Purkinje cell (primary cell): Measurements from ENCODE around the gene HLA-DQB2. TPM values are rescaled to one million over a fixed set of nuclear protein-coding genes. Genes with fewer than 3 reads are reported as not detected.

ENCODE experiments used
- polyA plus RNA-seq: library from polyadenylated mRNA; unstranded; fragments of >200 nt; fragmentation: Nextera tagmentation; gene quantifications from 2 replicates; pipeline ENCODE4 v1.2.1, GENCODE V29; 2014

HLA-DQB2 gene
- polyA plus RNA-seq: not detected in 2 replicates

DNA sequence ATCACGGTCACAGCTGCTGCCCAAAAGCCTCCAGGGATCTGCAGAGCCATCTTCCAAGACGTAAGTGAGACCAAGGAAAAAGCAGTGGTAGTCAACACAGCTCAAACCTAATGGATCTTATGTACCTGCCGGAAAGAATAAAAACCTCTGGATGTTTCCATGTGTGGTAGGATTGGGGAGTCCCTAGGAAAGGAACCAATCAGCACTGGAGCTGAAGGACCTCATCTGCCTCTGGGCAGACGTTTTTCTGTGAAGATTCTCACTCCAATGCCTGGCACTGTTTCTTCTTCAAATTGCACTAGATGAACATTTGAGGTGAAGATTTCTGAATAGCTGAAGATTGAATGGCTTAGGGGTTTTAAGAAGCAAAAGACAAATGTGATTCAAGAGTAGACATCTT lies at the start of gene HLA-DQB2:
Gene HLA-DQB2 (minus strand): TSS at position 112 of the 400 bp plus-strand sequence. CDS start 62 bp downstream, at position 50.

DNA sequence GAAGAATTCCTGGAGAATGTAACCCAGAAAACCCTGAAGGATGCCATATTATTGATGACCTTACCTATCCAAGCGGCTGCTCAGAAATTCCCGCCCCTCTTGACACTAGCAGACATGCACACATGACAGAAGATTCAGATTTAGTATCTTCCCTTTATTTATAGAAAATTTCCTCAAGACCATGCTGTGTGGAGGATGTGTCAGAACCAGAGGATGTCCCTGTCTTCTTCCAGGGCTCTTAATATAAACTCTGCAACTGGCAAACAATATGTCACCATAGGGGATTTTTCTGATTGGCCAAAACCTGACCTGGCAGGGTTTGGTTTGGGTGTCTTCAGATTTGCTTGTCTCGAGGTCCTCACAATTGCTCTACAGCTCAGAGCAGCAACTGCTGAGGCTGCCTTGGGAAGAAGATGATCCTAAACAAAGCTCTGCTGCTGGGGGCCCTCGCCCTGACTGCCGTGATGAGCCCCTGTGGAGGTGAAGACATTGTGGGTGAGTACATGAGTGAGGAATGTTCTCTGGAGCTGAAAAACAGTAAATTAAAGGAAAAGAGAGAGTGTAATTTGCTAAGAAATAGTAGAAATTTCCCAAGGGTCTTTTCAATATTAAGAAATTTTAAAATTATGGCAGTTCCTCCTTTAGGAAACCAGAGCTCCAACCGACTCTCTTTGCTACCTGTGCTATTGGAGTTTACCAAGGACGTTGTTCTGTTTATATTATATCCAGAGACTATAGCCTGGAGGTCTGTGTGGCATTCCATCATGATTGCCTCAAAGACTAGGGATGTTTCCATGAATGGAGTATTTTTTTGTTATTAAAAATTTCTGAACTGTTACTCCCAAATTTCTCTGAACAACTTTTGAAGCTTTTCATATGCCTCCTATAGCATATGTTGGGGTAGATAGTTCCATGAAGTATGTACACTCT lies 22.0 kb downstream of the HLA-DQB2 start, which contains the start of gene HLA-DQA2:
Gene HLA-DQA2 (plus strand): TSS at position 361 of the 930 bp plus-strand sequence. CDS start 53 bp downstream, at position 414.

Other genes with a start within 250 kb of the HLA-DQB2 start
- gene HLA-DRB5, start 233.2 kb downstream of the HLA-DQB2 start, polyA plus RNA-seq: not detected in 2 replicates
- not detected in 2 replicates for gene HLA-DRB1, start 173.7 kb downstream of the HLA-DQB2 start, polyA plus RNA-seq
- gene HLA-DQA1, start 126.1 kb downstream of the HLA-DQB2 start, polyA plus RNA-seq: not detected in 2 replicates
- gene HLA-DQB1, start 96.9 kb downstream of the HLA-DQB2 start, polyA plus RNA-seq: 1.0 TPM in 1 of 2 replicates, not detected in the other
- gene HLA-DQA2, start 22.1 kb downstream of the HLA-DQB2 start, polyA plus RNA-seq: not detected in 2 replicates
- gene HLA-DOB, start 53.5 kb upstream of the HLA-DQB2 start, polyA plus RNA-seq: not detected in 2 replicates
- gene TAP2, start 75.2 kb upstream of the HLA-DQB2 start, polyA plus RNA-seq: 4.2 and 4.7 TPM in 2 replicates
- gene PSMB8, start 80.5 kb upstream of the HLA-DQB2 start, polyA plus RNA-seq: 3.1 and 6.6 TPM in 2 replicates
- 3.8 and 5.5 TPM in 2 replicates for gene TAP1, start 90.2 kb upstream of the HLA-DQB2 start, polyA plus RNA-seq
- gene PSMB9, start 90.7 kb upstream of the HLA-DQB2 start, polyA plus RNA-seq: 0.23 and 0.32 TPM in 2 replicates
- gene HLA-DMB, start 177.5 kb upstream of the HLA-DQB2 start, polyA plus RNA-seq: not detected in 2 replicates
- 1.4 TPM in 1 of 2 replicates, not detected in the other for gene HLA-DMA, start 189.6 kb upstream of the HLA-DQB2 start, polyA plus RNA-seq
- 26.5 and 27.3 TPM in 2 replicates for gene BRD2, start 205.1 kb upstream of the HLA-DQB2 start, polyA plus RNA-seq
- not detected in 2 replicates for gene HLA-DOA, start 246.1 kb upstream of the HLA-DQB2 start, polyA plus RNA-seq